Measurements from ENCODE around the gene CHID1.

CHID1 gene

DNA sequence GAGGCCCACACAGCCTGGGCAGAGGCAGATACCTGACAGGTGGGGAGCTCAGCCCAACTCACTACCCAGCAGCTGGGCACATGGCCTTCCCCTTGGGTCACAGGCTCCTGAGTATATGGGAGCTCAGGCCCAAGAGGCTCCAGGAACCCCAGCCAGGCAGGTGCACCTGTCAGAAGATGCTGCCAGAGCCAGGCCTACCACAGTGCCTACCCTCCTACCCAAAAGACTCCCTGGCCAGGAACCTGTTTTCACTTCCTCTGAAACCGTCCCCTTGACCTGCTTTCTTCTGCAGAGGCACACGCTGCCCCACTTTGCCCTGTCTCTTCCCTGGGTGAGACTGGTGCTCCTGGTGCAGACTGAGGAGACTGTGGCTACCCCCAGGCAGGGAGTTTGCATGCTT, 2.9 kb downstream of the CHID1 start:
- no peak for DNase-seq

DNA sequence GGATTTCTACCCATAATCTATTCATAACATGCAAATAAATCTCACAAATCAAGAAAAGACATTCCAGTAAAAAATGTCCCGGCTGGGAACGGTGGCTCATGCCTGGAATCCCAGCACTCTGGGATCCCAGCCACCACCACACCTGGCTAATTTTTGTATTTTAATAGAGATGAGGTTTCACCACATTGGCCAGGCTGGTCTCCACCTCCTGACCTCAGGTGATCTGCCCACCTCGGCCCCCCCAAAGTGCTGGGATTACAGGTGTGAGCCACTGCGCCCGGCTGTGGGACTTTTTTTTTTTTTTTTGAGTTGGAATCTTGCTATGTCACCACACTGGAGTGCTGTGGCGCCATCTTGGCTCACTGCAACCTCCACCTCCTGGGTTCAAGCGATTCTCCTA, 4.7 kb downstream of the CHID1 start:
- no peak for DNase-seq

DNA sequence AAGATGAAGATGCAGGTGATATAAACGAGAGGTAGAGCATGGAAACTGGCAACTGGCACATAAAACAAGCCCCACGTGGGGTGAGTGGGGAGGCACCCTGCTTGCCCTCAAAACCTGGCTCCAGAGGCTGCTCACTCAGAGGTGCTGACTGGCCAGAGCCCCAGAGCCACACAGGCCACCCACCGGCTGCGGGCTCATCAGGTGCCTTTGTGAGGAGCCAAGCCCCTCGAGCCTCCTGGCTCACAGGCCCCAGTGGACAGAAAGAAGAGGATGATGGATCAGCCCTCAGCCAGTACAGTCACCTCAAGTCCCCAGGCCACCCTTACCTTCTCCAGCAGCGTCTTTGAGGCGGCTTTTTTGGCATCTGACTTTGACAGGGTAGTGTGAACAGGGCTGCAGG, 6.2 kb downstream of the CHID1 start:
- DNase-seq = no peak

DNA sequence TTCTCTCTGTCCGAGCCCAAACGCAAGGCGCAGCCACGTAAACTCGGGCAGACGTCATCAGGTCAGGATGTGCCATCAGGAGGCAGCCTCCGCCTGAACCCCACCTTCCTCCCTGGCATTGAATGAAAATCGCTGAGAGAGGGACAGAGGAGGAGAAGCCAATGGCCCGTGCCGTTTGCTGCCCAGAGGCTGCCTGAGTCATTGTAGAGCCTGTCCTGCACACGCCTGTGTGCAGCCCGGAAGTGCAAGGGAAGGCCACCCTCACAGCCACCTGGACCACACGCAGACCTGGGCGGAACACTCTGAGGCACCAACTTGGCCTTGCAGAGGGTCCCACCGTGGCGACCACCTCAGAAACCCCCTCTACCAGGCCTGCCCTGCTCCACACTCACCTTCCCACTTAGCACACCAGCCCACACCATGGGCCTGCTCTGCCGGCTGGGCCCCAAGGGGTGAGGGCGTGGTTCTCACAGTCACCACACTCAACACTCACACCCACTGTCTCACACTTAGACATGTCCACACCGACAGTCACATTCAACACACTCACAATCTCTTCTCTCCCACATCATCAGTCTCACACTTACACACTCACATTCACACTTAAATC, 9.1 kb downstream of the CHID1 start:
- no peak for DNase-seq

DNA sequence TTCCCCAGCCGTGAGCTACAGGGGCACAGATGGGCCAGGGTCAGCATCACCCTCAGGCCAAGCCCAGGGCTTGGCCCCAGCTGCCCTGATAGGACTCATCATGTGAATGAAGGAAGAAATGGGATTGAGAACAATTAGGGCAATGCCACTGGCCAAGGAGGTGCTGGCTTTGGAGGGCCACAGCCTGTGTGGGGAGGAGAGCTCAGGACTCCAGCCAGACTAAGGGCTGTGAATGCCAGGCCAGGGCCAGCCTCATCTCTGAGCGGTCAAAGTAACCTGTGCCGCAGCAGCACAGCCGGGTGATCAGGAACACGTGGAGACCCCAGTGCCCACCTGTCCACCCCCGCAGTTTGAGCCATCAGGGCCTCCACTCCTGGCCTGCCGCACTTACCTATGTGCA, 10.1 kb downstream of the CHID1 start:
- DNase-seq = no peak

DNA sequence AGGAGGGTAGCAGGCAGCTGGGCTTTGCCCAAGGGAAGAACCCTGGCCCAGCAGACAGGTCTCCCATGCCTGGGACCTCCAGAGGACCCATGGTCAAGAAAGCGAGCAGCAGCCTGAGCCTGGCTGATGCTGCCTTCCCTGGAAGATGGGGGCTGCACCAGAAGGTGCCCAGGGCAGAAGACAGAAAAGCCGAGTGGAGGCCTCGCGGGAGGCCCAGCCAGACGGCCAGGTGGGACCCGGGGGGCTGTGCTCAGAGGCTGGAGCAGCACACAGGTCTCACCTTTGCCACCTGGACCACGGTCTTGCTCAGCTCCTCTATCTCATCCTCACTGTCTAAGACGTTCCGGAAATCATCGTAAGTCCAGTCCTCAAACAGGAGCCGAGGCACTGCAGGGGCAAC, 10.9 kb downstream of the CHID1 start:
- no peak for DNase-seq

DNA sequence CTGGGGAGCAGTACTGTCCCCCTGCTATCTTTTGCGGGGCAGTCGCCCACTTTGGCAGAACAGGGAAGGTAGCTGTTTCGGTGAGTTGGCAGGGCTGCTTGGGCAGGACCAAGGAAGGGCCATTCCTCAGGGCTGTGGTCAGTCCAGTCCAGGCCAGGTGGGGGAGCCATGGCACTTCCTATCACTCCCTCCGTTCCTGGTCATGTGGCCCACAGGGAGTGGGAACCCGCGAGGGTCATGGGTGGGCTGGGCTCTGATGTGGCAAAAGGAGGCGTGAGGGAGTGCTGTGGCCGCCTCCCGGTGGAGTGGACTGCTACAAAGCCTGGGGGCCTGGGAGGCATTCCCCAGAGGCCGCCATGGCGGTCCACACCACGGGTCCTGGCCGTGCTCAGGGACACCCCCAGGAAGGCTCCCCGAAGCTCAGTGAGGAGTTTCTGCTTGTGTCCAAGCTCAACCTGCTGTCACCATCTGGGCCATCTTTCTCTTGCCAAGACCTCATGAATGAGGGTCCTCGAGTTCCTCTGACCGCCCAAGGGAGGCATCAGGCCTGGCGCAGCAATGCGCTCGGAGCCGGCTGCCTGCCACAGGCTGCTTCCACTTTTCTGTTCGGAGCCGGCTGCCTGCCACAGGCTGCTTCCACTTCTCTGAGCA, 11.9 kb downstream of the CHID1 start:
- DNase-seq = no peak

DNA sequence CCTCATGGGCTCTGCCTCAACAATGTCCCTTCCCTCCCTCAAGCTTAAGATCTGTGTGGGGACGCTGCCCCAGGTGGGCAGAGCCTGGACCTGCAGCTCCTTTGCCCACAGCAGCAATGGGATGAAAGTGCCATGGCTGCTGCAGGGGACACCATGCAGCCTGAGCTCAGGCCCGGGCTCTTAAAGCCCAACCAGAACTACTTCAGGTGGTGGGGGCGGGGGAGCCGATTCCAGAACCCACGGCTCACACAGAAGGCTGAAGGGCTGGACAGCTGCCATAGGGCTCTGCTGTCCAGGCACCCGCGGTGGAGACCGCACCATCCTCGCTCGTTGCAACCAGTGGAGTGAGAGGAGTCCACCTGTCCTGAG, 12.5 kb downstream of the CHID1 start:
- DNase-seq = peak; percentile 27

DNA sequence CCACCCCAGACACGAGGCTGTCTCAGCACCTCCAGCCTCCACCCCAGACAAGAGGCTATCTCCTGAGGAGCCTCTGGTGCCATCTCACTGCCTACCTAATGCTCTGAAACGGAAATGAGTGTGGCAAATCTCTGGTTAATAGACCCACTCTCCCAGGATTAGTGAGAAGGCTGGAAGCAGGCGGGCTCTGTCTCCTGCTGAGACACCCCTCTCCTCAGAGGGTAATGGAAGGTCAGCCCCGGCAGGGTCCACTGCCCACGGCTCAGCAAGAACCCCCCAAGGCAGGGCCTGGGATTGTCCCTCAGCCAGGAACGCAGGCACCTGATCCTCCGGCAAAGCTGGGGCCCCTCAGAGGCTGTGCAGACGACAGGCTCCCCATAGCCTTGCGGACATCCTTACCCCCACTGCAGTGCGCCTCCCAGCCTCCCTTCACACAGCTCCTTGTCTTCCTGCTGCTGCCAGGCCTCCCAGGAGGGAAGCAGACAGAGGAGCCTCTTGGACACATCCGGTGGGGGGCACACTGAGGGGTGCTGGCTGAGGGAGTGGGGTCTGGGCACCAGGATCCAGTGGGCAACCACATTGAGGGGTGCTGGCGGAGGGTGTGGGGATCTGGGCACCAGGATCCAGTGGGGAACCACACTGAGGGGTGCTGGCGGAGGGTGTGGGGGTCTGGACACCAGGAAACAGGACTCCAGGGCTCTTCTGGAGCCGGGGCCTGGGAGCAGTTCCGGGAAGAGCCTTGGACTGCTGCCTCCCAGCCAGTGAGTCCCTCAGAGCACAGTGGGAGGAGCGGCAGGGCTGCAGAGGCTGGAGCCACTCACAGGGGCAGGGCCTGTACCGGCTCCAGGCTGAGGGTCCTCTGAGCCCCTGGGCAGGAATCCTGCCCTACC, 13.1 kb downstream of the CHID1 start:
- no peak for DNase-seq

DNA sequence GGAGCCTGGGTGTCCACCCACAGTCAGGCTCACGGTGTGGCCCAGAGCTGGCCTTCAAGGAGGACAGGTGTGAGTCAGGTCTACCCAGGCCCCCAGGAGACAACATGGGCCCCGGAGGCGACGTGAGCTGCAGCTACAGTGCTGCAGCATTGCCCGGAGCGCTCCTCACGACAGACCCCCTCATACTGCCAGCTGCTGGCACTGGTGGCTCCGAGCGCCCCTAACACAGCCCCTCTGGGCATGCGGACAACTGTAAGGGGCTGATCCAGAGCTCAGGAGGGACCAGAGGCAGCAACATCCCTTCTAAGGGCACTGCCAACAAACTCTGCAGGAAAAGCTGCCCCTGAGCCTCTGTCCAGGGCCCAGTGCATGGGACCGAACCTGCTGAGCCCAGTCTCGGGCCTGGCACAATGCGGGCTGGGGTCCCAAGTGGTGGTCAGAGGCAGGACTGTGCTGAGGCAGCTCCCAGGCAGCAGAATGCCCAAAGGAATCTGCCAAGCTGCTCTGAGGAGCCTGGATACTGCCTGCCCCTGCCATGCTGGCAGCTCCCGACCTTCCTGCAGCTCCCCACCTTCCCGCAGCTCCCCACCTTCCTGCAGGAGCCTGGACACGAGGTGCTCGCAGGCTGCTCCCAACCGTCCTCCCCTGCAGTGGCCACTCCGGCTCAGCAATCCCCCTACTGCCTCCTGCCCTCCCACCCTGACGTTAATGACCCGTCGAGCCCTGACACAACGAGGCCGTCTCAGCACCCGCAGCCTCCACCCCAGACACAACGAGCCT, 15.1 kb downstream of the CHID1 start:
- DNase-seq = no peak

DNA sequence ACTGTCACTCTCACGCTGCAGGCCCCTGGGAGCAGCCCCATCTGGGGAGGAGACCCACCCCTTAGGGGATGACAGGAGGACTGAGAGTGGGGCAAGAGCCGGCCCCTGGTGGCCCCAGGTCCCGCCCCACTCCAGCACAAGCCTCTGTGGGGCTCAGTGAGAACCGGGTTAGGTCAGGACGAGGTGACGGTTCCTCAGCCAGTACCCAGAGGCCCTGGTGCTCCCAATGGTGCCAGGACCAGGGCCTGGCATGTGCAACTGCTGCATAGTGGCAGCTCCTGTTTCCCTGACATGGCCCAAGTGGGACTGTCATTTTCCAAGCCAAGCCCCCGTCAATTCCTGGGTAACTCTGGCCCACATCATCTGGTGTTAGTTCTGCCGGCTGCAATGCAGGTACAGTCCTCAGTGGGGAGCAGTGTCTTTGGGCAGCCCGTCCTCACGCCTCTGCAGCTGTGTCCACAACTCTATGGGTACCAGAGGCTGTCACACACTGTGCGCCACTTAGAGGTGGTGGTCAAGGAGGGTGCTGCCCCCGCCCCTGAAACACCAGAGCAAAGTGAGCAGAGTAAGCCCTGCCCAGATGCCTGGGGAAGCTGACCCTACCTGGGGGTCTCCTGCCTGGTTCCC, 15.9 kb downstream of the CHID1 start:
- no peak for DNase-seq

DNA sequence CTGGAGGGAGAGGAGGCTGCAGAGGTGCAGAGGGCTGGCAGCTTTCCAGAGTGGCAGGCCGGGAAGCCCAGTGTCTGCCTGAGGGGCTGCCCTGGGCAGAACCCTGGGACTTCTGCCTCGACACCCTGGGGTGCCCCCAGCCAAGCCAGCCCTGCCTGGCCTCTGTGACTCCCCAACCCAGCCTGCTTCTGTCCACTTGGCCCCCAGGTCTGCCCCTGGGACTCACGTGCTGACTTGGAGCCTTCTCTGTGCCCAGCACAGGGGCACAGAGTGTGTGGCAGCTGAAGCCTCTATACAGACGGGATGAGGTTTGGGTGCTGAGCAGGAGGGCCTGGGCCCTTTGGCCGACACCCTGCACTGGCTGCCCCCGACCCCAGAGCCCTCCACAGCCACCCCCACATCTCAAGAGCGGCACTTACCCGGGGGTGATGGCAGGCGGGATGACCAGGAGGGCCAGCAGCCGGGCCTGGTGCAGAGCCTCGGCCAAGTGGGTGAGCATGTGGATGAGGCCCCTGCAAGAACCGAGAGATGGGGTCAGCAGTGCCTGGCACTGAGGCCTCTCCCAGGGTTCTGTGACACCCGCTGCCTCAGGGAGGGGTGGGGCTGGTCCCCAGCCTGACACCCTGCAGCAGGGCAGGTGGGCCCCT, 17.5 kb downstream of the CHID1 start:
- DNase-seq = no peak

DNA sequence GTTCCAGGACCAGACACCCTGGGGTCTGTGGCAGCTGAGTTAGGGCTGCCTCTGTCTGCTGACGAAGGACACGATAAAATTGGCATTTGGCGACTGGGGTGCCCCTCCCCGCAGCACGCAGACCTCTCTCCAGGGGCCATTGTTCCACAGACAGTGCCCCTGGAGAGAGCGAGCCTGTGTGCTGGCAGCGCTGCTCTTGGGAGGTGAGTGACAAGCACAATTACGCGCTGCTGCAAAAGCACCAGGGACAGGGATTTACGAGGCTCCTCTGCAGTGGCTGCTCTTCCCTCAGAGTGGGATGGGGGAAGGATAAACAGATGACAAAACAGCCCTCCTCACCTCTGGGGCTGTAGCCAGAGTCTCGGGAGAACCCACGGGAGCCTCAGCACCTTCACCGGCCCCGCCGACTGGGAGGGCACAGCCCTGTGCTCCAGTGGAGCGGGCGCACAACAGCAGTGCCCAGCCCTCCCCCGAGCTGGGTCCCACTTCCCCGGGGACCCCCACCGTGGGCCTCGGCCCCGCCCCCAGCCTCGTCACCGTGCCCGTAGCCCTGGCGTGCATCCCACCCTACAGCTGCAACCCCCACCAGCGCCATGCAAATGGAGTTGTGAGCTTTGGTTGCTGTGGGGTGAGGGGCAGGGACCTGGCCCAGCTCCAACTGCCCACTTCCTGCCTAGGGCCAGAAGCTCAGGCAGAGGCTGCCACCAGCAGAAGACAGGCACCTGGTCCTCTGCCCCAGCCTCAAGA, 19.6 kb downstream of the CHID1 start:
- peak; percentile 75 for DNase-seq

DNA sequence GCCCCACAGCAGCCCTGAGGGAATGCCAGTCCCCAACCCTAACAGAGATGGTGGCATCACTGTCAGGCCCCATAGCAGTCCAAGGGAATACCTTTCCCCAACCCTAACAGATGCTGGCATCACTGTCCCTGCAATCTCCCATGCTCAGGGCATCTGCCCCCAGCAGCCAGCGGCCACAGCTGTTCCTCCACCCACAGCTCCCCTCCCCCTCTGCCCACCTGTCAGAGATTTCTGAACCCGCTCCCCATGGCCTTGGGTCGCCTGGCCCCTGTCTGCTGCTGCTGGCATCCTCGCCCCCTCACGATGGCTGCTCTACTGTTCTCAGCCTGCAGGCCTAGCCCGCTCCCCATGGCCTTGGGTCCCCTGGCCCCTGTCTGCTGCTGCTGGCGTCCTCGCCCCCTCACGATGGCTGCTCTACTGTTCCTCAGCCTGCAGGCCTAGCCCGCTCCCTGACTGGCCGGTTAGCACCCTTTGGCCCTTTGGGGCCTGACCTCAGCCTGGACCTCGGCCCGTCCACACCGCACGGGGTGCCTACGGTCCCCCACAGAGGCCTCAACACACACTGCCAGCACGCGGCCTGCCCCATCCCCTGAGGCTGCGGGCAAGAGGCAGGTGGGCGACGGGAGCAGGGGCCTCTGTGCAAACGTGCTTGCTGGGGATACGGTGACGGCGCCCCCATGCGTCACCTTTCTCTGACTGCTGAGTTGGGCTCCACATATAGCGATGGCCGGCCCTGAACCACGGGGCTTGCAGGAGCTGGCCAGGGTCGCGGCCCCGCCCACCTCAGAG, 20.7 kb downstream of the CHID1 start:
- no peak for DNase-seq

DNA sequence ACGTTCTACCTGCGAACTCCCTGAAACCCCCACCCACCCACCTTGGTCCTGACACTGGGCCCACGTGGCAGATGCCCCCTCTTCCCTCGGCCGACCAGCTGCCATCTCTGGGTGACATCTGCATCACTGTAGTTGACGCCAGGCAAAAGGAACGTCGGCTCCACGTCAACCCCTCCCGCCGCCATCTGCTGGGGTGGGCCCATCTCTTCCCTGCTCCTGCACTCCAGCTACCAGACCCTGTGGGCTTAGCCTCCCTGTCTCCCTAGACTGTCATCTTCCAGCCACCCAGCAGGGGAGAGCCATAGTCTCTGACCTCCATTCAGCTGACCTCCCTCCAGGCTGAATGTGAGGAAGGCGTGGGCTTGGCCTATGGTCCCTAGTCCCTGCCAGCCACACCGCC, 21.4 kb downstream of the CHID1 start:
- DNase-seq = no peak

DNA sequence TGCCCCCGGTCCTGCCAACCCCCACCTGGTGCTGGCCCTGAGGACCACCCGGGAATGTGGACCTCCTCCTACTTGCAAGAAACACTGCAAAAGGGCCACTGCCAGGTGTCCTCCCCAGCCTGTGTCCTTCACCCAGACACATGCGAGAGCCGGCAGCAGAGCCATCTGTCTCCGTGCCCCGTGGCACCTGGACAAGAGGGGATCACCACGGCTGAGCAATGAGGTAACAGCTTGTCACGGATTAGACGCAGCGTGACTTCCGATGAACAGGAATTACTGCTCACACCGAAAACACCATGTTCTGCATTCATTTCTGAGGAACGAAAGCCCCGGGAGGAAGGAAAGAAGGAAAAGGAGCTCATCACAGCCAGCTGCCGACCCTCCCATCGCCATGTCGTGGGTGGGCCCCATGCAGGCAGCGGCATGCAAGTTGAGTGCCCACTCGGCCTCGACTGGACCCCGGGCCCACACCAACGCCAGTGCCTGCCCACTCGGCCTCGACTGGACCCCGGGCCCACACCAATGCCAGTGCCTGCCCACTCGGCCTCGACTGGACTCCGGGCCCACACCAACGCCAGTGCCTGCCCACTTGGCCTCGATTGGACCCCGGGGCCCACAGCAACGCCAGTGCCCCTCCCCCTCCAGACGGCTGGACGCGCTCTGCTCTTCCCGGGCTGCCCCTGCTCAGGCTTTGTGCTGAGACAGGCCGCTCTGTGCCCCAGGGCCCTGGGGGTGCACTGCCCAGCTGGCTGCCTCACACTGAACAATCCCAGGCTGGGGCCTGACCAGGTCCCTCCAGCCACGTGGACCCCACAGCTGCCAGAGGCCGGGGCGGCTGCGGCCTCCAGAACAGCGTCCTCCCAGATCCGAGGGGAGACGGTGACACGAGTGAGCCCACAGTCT, 22.0 kb downstream of the CHID1 start:
- DNase-seq = no peak

DNA sequence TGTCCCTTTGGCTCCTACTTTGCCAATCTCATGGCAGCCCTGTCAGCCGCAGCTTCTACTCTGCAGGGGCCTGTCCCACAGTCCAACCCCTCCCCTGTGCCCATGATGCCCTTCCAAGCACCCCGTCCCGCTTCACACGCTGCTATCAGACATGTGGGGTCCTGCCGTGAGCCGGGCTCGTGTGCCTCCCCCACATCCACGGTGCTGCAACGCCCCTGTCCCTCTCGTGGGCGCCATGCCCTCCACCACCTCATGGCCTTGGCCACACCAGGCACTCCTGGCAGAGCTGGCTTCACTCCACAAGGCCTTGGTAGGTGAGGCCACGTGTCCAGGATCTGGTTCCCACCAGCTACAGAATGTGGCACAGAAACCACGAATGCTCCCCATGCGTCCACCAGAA, 23.0 kb downstream of the CHID1 start:
- DNase-seq = no peak

DNA sequence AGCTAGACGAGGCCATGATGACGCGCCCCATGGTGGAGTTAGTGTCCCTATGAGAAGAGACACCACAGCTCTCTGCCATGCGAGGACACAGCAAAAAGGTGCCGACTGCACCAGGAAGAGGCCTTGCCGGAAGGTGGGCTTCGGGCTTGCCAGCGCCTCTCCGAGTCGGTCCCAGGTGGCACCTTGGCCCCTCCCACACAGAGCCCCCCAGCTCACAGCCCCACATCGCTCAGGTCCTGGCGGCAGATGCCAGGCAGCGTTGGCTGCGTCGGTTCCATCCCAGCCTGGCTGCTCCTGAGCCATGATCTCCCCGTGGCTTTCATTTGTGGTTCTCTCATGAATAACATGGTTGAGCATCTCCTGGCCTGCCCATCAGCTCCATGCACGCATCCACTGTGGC, 24.0 kb downstream of the CHID1 start:
- no peak for DNase-seq

DNA sequence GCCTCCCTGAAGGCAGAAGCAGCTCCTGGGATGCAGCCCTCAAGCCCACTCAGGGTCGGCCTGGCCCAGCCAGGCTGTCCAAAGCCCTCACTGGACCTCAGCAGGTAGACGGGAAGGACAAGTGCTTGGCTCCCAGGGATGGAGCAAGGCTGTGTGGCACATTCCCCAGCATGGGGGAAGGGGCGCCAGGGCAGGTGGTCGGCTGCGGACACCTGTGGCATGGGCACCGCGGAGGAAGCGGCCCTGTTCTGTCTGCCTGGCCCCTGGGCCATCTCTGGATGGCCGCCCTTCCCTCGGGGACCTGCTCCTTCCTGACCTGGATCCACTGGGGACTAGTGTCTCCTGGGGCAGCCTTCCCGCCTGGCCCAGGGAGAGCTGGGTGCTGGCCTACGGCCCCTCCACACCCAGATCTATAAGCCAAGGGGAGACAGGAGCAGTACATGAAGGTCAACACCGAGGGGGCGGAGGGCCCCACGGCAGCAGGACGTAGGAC, 26.0 kb downstream of the CHID1 start:
- no peak for DNase-seq

DNA sequence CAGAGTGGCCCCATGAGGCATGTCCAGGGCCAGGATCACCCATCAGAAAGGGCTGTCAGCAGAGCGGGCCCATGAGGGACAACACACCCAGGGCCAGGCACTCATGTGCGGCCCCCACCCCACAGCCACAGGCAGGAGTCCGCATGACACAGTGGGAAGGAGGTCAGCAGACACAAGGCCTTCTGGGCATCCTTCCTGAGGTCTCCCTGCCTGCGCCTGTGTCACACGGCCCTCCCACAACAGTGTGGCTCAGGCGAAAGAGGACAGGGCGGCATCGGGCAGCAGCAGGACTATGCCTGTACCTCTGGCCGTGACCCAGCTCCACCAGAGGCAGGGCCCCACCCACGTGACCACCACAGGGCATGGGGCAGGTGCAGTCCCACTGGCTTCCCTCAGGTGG, 27.1 kb downstream of the CHID1 start:
- DNase-seq = no peak

Data from NCI-H1092 (cell line).